H1 (cell line): Measurements from ENCODE around the gene SLIT3.

Experiments used
- ATF3 ChIP-seq: IDR thresholded peaks from 2 replicates; pipeline ENCODE4 v1.6.1; 2011; ENCODE audit warnings: low read depth, mild to moderate bottlenecking, low read length; ENCODE audit not compliant: insufficient read depth
- CBX5 ChIP-seq: fragments of 300-800, 300-1000 bp; sonication (generic); IDR thresholded peaks from 2 replicates; pipeline ENCODE4 v1.7.1; 2016; ENCODE audit warnings: antibody characterized with exemption, low read length, low read depth
- CBX8 ChIP-seq: fragments of 300-800, 300-1000 bp; sonication (generic); IDR thresholded peaks from 2 replicates; pipeline ENCODE4 v1.7.1; 2016; ENCODE audit warnings: low read depth, low read length, borderline replicate concordance
- CHD7 ChIP-seq: fragments of 300-600 bp; sonication (generic); IDR thresholded peaks from 2 replicates; pipeline ENCODE4 v1.7.1; 2012; ENCODE audit warnings: low read length, moderate library complexity, mild to moderate bottlenecking, inconsistent platforms; ENCODE audit not compliant: insufficient replicate concordance
- CTCF ChIP-seq, 3 experiments: IDR thresholded peaks; 1 replicate in 2 of 3; 2 replicates in 1 of 3; pipeline versions ENCODE4 v1.5.1 to v1.6.1; 2011; ENCODE audit warnings: low read length in 3 of 3, mild to moderate bottlenecking in 3 of 3, inconsistent platforms in 2 of 3, low read depth in 1 of 3, moderate library complexity in 1 of 3; ENCODE audit not compliant: insufficient read depth in 1 of 3; ENCODE audit errors: control extremely low read depth in 1 of 3
- EZH2 ChIP-seq: fragments of 200-600 bp; sonication (generic); IDR thresholded peaks from 2 replicates; pipeline ENCODE4 v1.7.1; 2012; ENCODE audit warnings: low read depth, mild to moderate bottlenecking, moderate library complexity, low read length, inconsistent platforms; ENCODE audit not compliant: severe bottlenecking
- GABPA ChIP-seq: IDR thresholded peaks from 2 replicates; pipeline ENCODE4 v1.6.1; 2011; ENCODE audit warnings: mild to moderate bottlenecking, low read length, moderate library complexity, borderline replicate concordance; ENCODE audit not compliant: insufficient read depth
- MAFK ChIP-seq: IDR thresholded peaks from 2 replicates; pipeline ENCODE4 v1.6.1; 2012; ENCODE audit warnings: low read depth, mild to moderate bottlenecking, improper control_type of control experiment, low read length
- PHF8 ChIP-seq: fragments of 200-600 bp; sonication (generic); conservative IDR thresholded peaks from 2 replicates; pipeline ENCODE4 v1.7.1; 2012; ENCODE audit warnings: low read depth, mild to moderate bottlenecking, inconsistent platforms, low read length, moderate library complexity

- TF ChIP-seq CTCF (IDR thresholded peaks at IDR 0.05; ENCODE audit: control extremely low read depth in 1 of 3, insufficient read depth in 1 of 3, low read depth in 1 of 3, low read length in 3 of 3) = no peak
- no peak for TF ChIP-seq EZH2
- TF ChIP-seq ATF3 = no peak
- no peak for TF ChIP-seq PHF8
- TF ChIP-seq CBX5 = no peak
- no peak for TF ChIP-seq CHD7
- TF ChIP-seq CBX8 = no peak
- TF ChIP-seq GABPA = no peak
- TF ChIP-seq MAFK = no peak
Observed at GRCh38 chr5:169095410-169095960, 205.5 kb downstream of the SLIT3 start.
